Measurements from ENCODE around the gene SLC44A3. TPM values are rescaled to one million over a fixed set of nuclear protein-coding genes. Genes with fewer than 3 reads are reported as not detected.

SLC44A3 gene
- total and polyA plus RNA-seq, 2 experiments from 2014 or later: 2.9 to 4.5 TPM

- Histone ChIP-seq H3K27ac (ENCODE audit: low read depth) (peak overlapping the region; percentile 99), H3F3A (replicated peaks; ENCODE audit: low read depth) (peaks cover 12% of the 10 kb centered on the region), H3K4me3 (peak overlapping the region; percentile 92), H3K4me2 (peak overlapping the region; percentile 82), H3K4me1 (ENCODE audit: insufficient read depth) (peaks cover 61% of the 10 kb centered on the region), H4K20me1 (replicated peaks; ENCODE audit: insufficient read depth) (peaks cover 43% of the 10 kb centered on the region), H2AFZ (no peak overlapping the region), H3K79me2 (replicated peaks; ENCODE audit: insufficient read depth) (peaks cover 81% of the 10 kb centered on the region), H3K27me3 (ENCODE audit: insufficient read depth) (no peaks in the 10 kb centered on the region), H3K9me2 (ENCODE audit: insufficient read depth) (no peaks in the 10 kb centered on the region), H3K36me3 (ENCODE audit: insufficient read depth) (no peaks in the 10 kb centered on the region)
- DNase-seq (ENCODE audit: low spot score): peak; percentile 97
- H3K9me3 Mint-ChIP-seq: peaks cover 4% of the 10 kb centered on the region; the same call in 1 of the 3 replicates
- H3K27me3 Mint-ChIP-seq (ENCODE audit: insufficient read depth, low read depth, poor library complexity): peaks cover 20% of the 10 kb centered on the region
- TF ChIP-seq ZNF331 (CRISPR knock-in tag; IDR thresholded peaks at IDR 0.05; ENCODE audit: low read depth): no peak
- no peak for TF ChIP-seq POLR2AphosphoS5 (IDR thresholded peaks at IDR 0.05; ENCODE audit: low read depth)
- TF ChIP-seq CREB1 (CRISPR knock-in tag; IDR thresholded peaks at IDR 0.05; ENCODE audit: low read depth): peak; percentile 41; the same call in 1 of the 2 replicates
- H3K27ac Mint-ChIP-seq: peak overlapping the region; percentile 98
- peaks cover 33% of the 10 kb centered on the region for H3K36me3 Mint-ChIP-seq (ENCODE audit: low read depth)
- H3K4me1 Mint-ChIP-seq: peaks cover 73% of the 10 kb centered on the region
- peak; percentile 62 for ATAC-seq
- H3K4me3 Mint-ChIP-seq: peak overlapping the region; percentile 98
Observed at GRCh38 chr1:94925561-94926125, 105.5 kb downstream of the SLC44A3 start.

- Histone ChIP-seq H3K4me1 (ENCODE audit: insufficient read depth) (peaks cover 54% of the 10 kb centered on the region), H3K27ac (ENCODE audit: low read depth) (peak overlapping the region; percentile 99), H3F3A (replicated peaks; ENCODE audit: low read depth) (peaks cover 12% of the 10 kb centered on the region), H3K27me3 (ENCODE audit: insufficient read depth) (no peaks in the 10 kb centered on the region), H3K79me2 (replicated peaks; ENCODE audit: insufficient read depth) (peaks cover 77% of the 10 kb centered on the region), H3K4me2 (peak overlapping the region; percentile 82), H4K20me1 (replicated peaks; ENCODE audit: insufficient read depth) (peaks cover 36% of the 10 kb centered on the region), H3K36me3 (ENCODE audit: insufficient read depth) (no peaks in the 10 kb centered on the region), H2AFZ (no peak overlapping the region), H3K9me2 (ENCODE audit: insufficient read depth) (peaks cover 4% of the 10 kb centered on the region; the same call in 1 of the 2 replicates), H3K4me3 (peak overlapping the region; percentile 92)
- peak; percentile 66 for DNase-seq (ENCODE audit: low spot score)
- TF ChIP-seq ETS1 (IDR thresholded peaks at IDR 0.05): no peak
- peak; percentile 36 to 56; a peak in 2 of 4 replicates for TF ChIP-seq CTCF (conservative IDR thresholded peaks at IDR 0.05; ENCODE audit: low read depth in 2 of 2)
- H3K4me1 Mint-ChIP-seq: peaks cover 69% of the 10 kb centered on the region
- peak overlapping the region; percentile 98 for H3K27ac Mint-ChIP-seq
- H3K4me3 Mint-ChIP-seq: peak overlapping the region; percentile 98
- peak; percentile 51 for ATAC-seq
- H3K9me3 Mint-ChIP-seq: peaks cover 4% of the 10 kb centered on the region; the same call in 2 of the 3 replicates
- H3K27me3 Mint-ChIP-seq (ENCODE audit: insufficient read depth, low read depth, poor library complexity): peaks cover 20% of the 10 kb centered on the region
- H3K36me3 Mint-ChIP-seq (ENCODE audit: low read depth): peaks cover 27% of the 10 kb centered on the region
Observed at GRCh38 chr1:94926126-94926914, 106.2 kb downstream of the SLC44A3 start.

Data from GM23338 (cell line).